Measurements from ENCODE around the gene PPARG. TPM values are rescaled to one million over a fixed set of nuclear protein-coding genes. Genes with fewer than 3 reads are reported as not detected.

The PPARG gene
- total RNA-seq, 5 donors from 2014 or later (not counting 1 experiment from before 2014, with no cell fraction given) = 0.35 to 0.69 (median 0.63) TPM; not detected in 2

DNA sequence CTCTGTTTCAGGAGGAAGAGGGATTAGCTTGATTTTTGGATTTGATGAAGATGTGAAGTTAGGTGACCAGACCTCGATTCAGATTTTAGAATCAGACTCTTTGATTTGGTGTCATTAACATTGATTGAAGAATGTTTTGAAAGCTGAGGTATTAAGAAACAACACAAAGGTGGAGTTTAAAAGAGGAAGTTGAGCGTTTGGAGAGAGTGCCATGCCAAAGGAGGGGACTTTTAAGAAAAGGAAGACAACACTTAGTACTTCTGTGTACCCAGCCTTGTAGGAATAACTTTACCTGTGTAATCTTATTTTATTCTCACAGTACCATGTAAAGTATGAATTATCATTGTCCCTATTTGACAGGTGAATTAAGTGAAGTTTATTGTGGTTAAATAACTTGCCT, 34.4 kb downstream of the PPARG start:
- H3K4me3 ChIP-seq (ENCODE audit: control insufficient read depth in 1 of 2, extremely low read depth in 1 of 2, low read length in 1 of 2) = no peak overlapping the region
- H3K27me3 ChIP-seq (replicated peaks in 1 of 2; ENCODE audit: control insufficient read depth in 2 of 2, extremely low read depth in 1 of 2, insufficient read depth in 2 of 2, low read length in 1 of 2) = peaks cover 0 to 4% of the 10 kb centered on the region in 2 experiments
- Mint-ChIP-seq H3K27ac (no peak overlapping the region), H3K4me3 (no peak overlapping the region), H3K4me1 (no peaks in the 10 kb centered on the region), H3K27me3 (peaks cover 10 to 20% of the 10 kb centered on the region in 2 donors), H3K9me3 (no peaks in the 10 kb centered on the region), H3K36me3 (no peaks in the 10 kb centered on the region)
- no peak for DNase-seq
- no peaks in the 10 kb centered on the region for H3K9me3 ChIP-seq
- ChIA-PET POLR2A (no interaction called here), CTCF (no interaction called here)
- no peaks in the 10 kb centered on the region for H3K36me3 ChIP-seq (ENCODE audit: control insufficient read depth in 2 of 2, extremely low read depth in 1 of 2, insufficient read depth in 1 of 2, low read length in 1 of 2)
- H3K27ac ChIP-seq (ENCODE audit: low read length) = no peak overlapping the region
- WGBS (ENCODE audit: insufficient coverage) = 22% methylated on average over 1 of the region's 2 CpGs
- no peak for ATAC-seq (replicated peaks in 1 of 4)
- no peaks in the 10 kb centered on the region for H3K4me1 ChIP-seq (ENCODE audit: control insufficient read depth in 1 of 2, extremely low read depth in 1 of 2, insufficient read depth in 2 of 2, low read length in 2 of 2)

DNA sequence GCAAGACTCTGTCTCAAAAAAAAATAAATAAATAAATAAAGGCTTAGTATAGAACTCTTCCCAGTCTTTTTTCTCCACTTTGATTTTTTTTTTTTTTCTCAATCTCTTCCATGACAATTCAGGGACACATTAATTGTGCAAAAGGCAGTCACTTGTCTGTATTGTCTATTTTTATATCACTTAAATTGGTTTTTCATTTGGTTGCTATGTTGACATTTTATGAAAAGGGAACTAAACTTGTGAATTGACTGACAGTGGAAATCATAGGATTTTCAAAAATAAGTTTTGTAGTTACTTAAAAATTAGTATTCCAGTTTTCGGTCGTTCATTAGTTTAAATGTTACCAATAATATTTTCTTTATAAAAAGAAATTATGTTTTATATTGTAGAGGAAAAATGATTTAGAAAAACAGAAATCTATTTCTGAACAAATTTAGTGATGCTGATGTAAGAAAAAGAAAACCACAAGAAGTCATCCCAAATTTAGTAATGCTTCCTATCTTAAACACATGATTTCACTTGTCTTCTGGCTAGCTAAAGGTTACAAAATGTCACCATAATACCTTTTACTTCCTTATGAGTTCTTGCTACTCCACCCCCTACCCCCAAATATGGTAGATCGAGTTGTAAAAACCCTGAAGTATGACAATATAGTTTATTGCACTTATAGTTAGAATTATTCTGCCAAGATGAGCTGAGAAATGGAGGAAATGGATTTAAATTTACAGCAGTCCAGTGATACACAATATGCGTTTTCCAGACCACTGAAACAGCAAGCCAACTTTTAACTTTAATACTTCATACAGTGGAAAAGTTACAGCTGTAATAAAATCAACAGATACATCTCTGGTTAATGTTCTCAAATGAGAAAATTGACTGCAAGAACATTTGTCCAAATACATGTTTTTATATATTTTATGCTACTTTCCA, 37.0 kb downstream of the PPARG start:
- Mint-ChIP-seq H3K9me3 (no peaks in the 10 kb centered on the region), H3K4me3 (no peak overlapping the region), H3K36me3 (no peaks in the 10 kb centered on the region), H3K27ac (no peak overlapping the region), H3K27me3 (peaks cover 10 to 20% of the 10 kb centered on the region in 2 donors), H3K4me1 (no peaks in the 10 kb centered on the region)
- H3K27me3 ChIP-seq (replicated peaks in 1 of 2; ENCODE audit: control insufficient read depth in 2 of 2, extremely low read depth in 1 of 2, insufficient read depth in 2 of 2, low read length in 1 of 2) = no peaks in the 10 kb centered on the region
- no peaks in the 10 kb centered on the region for H3K4me1 ChIP-seq (ENCODE audit: control insufficient read depth in 1 of 2, extremely low read depth in 1 of 2, insufficient read depth in 2 of 2, low read length in 2 of 2)
- no peak for ATAC-seq (replicated peaks in 1 of 4)
- H3K36me3 ChIP-seq (ENCODE audit: control insufficient read depth in 2 of 2, extremely low read depth in 1 of 2, insufficient read depth in 1 of 2, low read length in 1 of 2) = no peaks in the 10 kb centered on the region
- ChIA-PET CTCF (no interaction called here), POLR2A (no interaction called here)
- DNase-seq = no peak
- no CpG with 5 or more reads among the region's 4 CpGs for WGBS (ENCODE audit: insufficient coverage)
- no peak overlapping the region for H3K27ac ChIP-seq (ENCODE audit: low read length)
- no peaks in the 10 kb centered on the region for H3K9me3 ChIP-seq
- H3K4me3 ChIP-seq (ENCODE audit: control insufficient read depth in 1 of 2, extremely low read depth in 1 of 2, low read length in 1 of 2) = no peak overlapping the region

DNA sequence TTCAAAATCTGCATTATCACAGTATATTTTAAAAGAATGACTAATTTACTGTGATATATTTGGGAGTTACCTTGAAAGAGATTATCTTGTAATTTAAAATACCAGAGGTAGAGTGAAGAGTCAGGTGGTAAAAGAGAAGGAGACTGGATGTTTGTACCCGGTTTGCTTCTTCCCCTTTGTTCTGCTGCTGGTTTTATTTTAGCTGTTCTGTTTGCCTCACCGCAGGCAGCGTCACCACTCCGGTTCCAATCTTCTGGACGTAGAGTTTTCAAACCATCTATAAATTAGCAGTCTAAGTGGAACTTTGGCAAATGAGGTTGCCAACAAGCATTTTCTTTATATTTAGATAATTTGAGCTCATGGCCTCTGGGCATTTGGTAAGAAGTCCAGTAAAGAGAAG, 38.2 kb downstream of the PPARG start:
- ATAC-seq (replicated peaks in 1 of 4) = no peak
- no peak for DNase-seq
- H3K36me3 Mint-ChIP-seq = no peaks in the 10 kb centered on the region
- ChIA-PET POLR2A (no interaction called here), CTCF (no interaction called here)
- H3K36me3 ChIP-seq (ENCODE audit: control insufficient read depth in 2 of 2, extremely low read depth in 1 of 2, insufficient read depth in 1 of 2, low read length in 1 of 2) = no peaks in the 10 kb centered on the region
- H3K27ac Mint-ChIP-seq = no peak overlapping the region
- no peak overlapping the region for H3K27ac ChIP-seq (ENCODE audit: low read length)
- H3K9me3 ChIP-seq = no peaks in the 10 kb centered on the region
- H3K27me3 Mint-ChIP-seq = peaks cover 10 to 20% of the 10 kb centered on the region in 2 donors
- H3K4me3 ChIP-seq (ENCODE audit: control insufficient read depth in 1 of 2, extremely low read depth in 1 of 2, low read length in 1 of 2) = no peak overlapping the region
- no peaks in the 10 kb centered on the region for H3K9me3 Mint-ChIP-seq
- H3K4me1 ChIP-seq (ENCODE audit: control insufficient read depth in 1 of 2, extremely low read depth in 1 of 2, insufficient read depth in 2 of 2, low read length in 2 of 2) = no peaks in the 10 kb centered on the region
- WGBS (ENCODE audit: insufficient coverage) = no CpG with 5 or more reads among the region's 5 CpGs
- no peaks in the 10 kb centered on the region for H3K27me3 ChIP-seq (replicated peaks in 1 of 2; ENCODE audit: control insufficient read depth in 2 of 2, extremely low read depth in 1 of 2, insufficient read depth in 2 of 2, low read length in 1 of 2)
- no peak overlapping the region for H3K4me3 Mint-ChIP-seq
- no peaks in the 10 kb centered on the region for H3K4me1 Mint-ChIP-seq

DNA sequence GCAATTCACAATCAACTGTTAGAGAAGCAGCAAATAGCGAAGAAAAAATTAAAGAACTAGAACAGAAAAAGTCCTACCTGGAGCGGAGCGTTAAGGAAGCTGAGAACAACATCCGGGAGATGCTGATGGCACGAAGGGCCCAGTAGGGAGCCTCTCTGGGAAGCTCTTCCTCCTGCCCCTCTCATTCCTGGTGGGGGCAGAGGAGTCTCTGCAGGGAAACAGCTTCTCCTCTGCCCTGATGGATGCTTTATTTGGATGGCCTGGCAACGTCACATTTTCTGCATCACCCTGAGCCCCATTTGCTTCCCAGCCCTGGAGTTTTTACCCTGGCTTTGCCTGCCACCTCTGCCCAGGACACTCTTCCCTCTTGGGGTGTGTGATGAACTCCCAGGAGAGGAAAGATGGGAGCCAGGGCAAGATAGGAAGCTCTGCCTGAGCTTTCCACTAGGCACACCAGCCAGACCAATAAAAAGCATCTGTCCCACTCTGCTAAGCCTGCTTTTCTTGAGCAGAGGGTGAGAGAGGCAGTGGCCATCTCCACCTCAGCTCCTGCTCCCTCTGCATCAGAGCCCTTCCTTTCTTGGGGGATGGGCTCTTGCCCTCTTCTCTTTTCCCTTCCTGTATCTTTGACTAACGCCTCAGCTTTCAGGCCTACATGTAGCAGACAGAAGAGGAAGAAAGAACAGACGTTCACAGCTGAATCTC, 39.4 kb downstream of the PPARG start:
- no peaks in the 10 kb centered on the region for H3K36me3 Mint-ChIP-seq
- H3K4me3 Mint-ChIP-seq = no peak overlapping the region
- Histone ChIP-seq H3K27me3 (replicated peaks in 1 of 2; ENCODE audit: control insufficient read depth in 2 of 2, extremely low read depth in 1 of 2, insufficient read depth in 2 of 2, low read length in 1 of 2) (no peaks in the 10 kb centered on the region), H3K36me3 (ENCODE audit: control insufficient read depth in 2 of 2, extremely low read depth in 1 of 2, insufficient read depth in 1 of 2, low read length in 1 of 2) (no peaks in the 10 kb centered on the region), H3K9me3 (no peaks in the 10 kb centered on the region), H3K27ac (ENCODE audit: low read length) (no peak overlapping the region), H3K4me1 (ENCODE audit: control insufficient read depth in 1 of 2, extremely low read depth in 1 of 2, insufficient read depth in 2 of 2, low read length in 2 of 2) (no peaks in the 10 kb centered on the region), H3K4me3 (ENCODE audit: control insufficient read depth in 1 of 2, extremely low read depth in 1 of 2, low read length in 1 of 2) (no peak overlapping the region)
- no peaks in the 10 kb centered on the region for H3K9me3 Mint-ChIP-seq
- H3K4me1 Mint-ChIP-seq = no peaks in the 10 kb centered on the region
- ChIA-PET CTCF (interaction anchor here in 1 of 2 donors (0.6 to 0.7 kb wide), 2 partner anchors 146 to 151 kb away, joined by 5 to 8 read pairs; no protein-coding TSS in a partner anchor), POLR2A (no interaction called here)
- no peak for DNase-seq
- ATAC-seq (replicated peaks in 1 of 4) = no peak
- 100% methylated on average over 1 of the region's 8 CpGs for WGBS (ENCODE audit: insufficient coverage)
- H3K27ac Mint-ChIP-seq = no peak overlapping the region
- peaks cover 2 to 11% of the 10 kb centered on the region in 2 donors for H3K27me3 Mint-ChIP-seq

DNA sequence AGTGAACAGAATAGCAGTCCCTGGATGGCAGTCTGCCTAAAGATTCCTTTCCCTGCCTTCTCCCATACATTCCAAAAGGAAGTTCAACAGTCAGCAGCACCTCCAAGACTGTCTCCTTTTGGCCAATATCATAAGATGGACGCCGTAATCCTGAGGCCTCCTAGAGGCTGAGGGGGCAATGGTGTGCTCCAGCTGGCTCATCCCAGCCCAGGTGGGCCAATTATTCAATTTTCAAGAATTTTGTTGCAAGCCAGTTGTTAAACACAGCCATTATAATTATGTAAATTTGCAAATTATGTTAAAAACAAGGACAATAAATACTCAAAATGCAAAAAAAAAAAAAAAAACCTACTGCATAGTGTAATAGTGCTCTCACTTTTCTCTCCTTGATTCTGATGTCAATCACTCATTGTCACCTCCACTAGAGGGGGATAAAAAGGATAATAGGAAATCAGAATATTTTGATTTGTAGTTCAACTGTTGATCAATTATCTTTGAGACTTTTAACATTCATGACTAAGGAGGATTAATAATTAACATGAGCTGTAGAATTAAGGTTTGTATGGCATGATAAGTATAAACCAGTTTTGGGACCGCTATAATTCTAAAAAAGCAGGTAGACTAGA, 40.1 kb downstream of the PPARG start:
- ChIA-PET POLR2A (no interaction called here), CTCF (interaction anchor here in 1 of 2 donors (0.6 to 0.7 kb wide), 2 partner anchors 145 to 151 kb away, joined by 5 to 8 read pairs; no protein-coding TSS in a partner anchor)
- Mint-ChIP-seq H3K27me3 (peaks cover 2 to 7% of the 10 kb centered on the region in 2 donors), H3K4me1 (no peaks in the 10 kb centered on the region), H3K9me3 (no peaks in the 10 kb centered on the region), H3K36me3 (no peaks in the 10 kb centered on the region), H3K27ac (no peak overlapping the region), H3K4me3 (no peak overlapping the region)
- Histone ChIP-seq H3K27ac (ENCODE audit: low read length) (no peak overlapping the region), H3K27me3 (replicated peaks in 1 of 2; ENCODE audit: control insufficient read depth in 2 of 2, extremely low read depth in 1 of 2, insufficient read depth in 2 of 2, low read length in 1 of 2) (no peaks in the 10 kb centered on the region), H3K9me3 (no peaks in the 10 kb centered on the region), H3K4me3 (ENCODE audit: control insufficient read depth in 1 of 2, extremely low read depth in 1 of 2, low read length in 1 of 2) (no peak overlapping the region), H3K36me3 (ENCODE audit: control insufficient read depth in 2 of 2, extremely low read depth in 1 of 2, insufficient read depth in 1 of 2, low read length in 1 of 2) (no peaks in the 10 kb centered on the region), H3K4me1 (ENCODE audit: control insufficient read depth in 1 of 2, extremely low read depth in 1 of 2, insufficient read depth in 2 of 2, low read length in 2 of 2) (no peaks in the 10 kb centered on the region)
- DNase-seq (no peak), ATAC-seq (replicated peaks in 1 of 4) (no peak)
- WGBS (ENCODE audit: insufficient coverage) = no CpG with 5 or more reads among the region's 3 CpGs

DNA sequence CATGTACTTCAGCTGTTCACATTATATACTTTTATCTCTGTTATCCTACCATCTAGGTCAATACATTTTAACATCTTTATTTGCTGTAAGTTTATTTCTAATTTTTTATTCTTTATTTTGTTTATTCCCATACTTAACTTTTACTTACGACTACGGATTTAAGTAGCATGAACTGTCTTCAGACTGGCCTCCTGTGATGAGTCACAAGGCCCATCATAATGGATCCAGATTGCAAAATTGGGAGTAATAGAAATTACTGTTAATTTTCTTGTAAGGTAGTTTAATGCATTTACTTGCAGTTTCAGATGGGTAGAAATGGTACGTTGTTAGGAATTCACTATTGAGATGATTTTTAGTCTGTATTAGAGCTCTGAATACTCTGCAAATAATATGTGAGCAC, 45.9 kb downstream of the PPARG start:
- Histone ChIP-seq H3K27ac (ENCODE audit: low read length) (no peak overlapping the region), H3K27me3 (replicated peaks in 1 of 2; ENCODE audit: control insufficient read depth in 2 of 2, extremely low read depth in 1 of 2, insufficient read depth in 2 of 2, low read length in 1 of 2) (no peaks in the 10 kb centered on the region), H3K4me3 (ENCODE audit: control insufficient read depth in 1 of 2, extremely low read depth in 1 of 2, low read length in 1 of 2) (no peak overlapping the region), H3K9me3 (no peaks in the 10 kb centered on the region), H3K36me3 (ENCODE audit: control insufficient read depth in 2 of 2, extremely low read depth in 1 of 2, insufficient read depth in 1 of 2, low read length in 1 of 2) (no peaks in the 10 kb centered on the region), H3K4me1 (ENCODE audit: control insufficient read depth in 1 of 2, extremely low read depth in 1 of 2, insufficient read depth in 2 of 2, low read length in 2 of 2) (peaks cover 0 to 8% of the 10 kb centered on the region in 2 experiments)
- Mint-ChIP-seq H3K36me3 (no peaks in the 10 kb centered on the region), H3K27me3 (no peaks in the 10 kb centered on the region), H3K4me1 (peaks cover 15 to 16% (median 16%) of the 10 kb centered on the region in 3 donors), H3K4me3 (no peak overlapping the region), H3K9me3 (no peaks in the 10 kb centered on the region), H3K27ac (no peak overlapping the region)
- 100% methylated on average over 2 of the region's 3 CpGs for WGBS (ENCODE audit: insufficient coverage)
- POLR2A ChIA-PET = no interaction called here
- CTCF ChIA-PET = no interaction called here
- DNase-seq (no peak), ATAC-seq (replicated peaks in 1 of 4) (no peak)

Measured in T-cell (primary cell).